K562 (cell line): Measurements from ENCODE around the gene FBXW9. TPM values are rescaled to one million over a fixed set of nuclear protein-coding genes. Genes with fewer than 3 reads are reported as not detected.

Experiments
- ADNP ChIP-seq: fragments of 200-800 bp; sonication (Bioruptor generic); IDR thresholded peaks from 2 replicates; pipeline ENCODE4 v1.6.1; 2016; ENCODE audit warnings: missing genetic modification characterization, missing compliant biosample characterization
- AFF4 ChIP-seq: sonication (generic); formaldehyde crosslinking; IDR thresholded peaks from 2 replicates; pipeline ENCODE4 v1.8.0; 2023; ENCODE audit warnings: mild to moderate bottlenecking, missing genetic modification reagents
- CCAR2 ChIP-seq: fragments of 200-400 bp; formaldehyde crosslinking; IDR thresholded peaks from 2 replicates; pipeline ENCODE4 v1.6.1; 2017; ENCODE audit warnings: mild to moderate bottlenecking, low read depth, low read length
- CSDE1 ChIP-seq, 2 experiments: fragments of 450-650 bp; IDR thresholded peaks; 2 replicates each; pipeline ENCODE4 v1.6.1; 2016; ENCODE audit warnings: mild to moderate bottlenecking in 1 of 2
- NFIC ChIP-seq: fragments of 450-650 bp; IDR thresholded peaks from 2 replicates; pipeline ENCODE4 v1.6.1; 2017; ENCODE audit warnings: mild to moderate bottlenecking, inconsistent platforms
- PCBP1 ChIP-seq: fragments of 200-400 bp; formaldehyde crosslinking; IDR thresholded peaks from 2 replicates; pipeline ENCODE4 v1.6.1; 2018; ENCODE audit warnings: mild to moderate bottlenecking, low read depth, low read length; ENCODE audit not compliant: poor library complexity, severe bottlenecking
- SLC30A9 ChIP-seq: fragments of 250-450 bp; sonication (Bioruptor Pico); IDR thresholded peaks from 2 replicates; pipeline ENCODE4 v1.8.0; 2022; ENCODE audit warnings: mild to moderate bottlenecking, moderate library complexity
- YBX1 ChIP-seq: fragments of 450-650 bp; IDR thresholded peaks from 2 replicates; pipeline ENCODE4 v1.7.1; 2016; ENCODE audit warnings: mild to moderate bottlenecking
- ZFP36 ChIP-seq: fragments of 150-350 bp; IDR thresholded peaks from 2 replicates; pipeline ENCODE4 v1.6.1; 2018; ENCODE audit warnings: low read length, low read depth; ENCODE audit not compliant: partially characterized antibody
- ZNF165 ChIP-seq: fragments of 250-450 bp; sonication (Bioruptor Pico); IDR thresholded peaks from 2 replicates; pipeline ENCODE4 v1.4.0; 2020; ENCODE audit warnings: borderline replicate concordance
- ZNF518B ChIP-seq: fragments of 250-450 bp; sonication (Bioruptor Pico); IDR thresholded peaks from 2 replicates; pipeline ENCODE4 v1.5.0; 2021; ENCODE audit warnings: mild to moderate bottlenecking, moderate library complexity
- polyA plus RNA-seq, 8 experiments: library from polyadenylated mRNA; depleted of rRNA in 4 of 8; stranded (reverse) in 5 of 8; unstranded in 3 of 8; fragments of >200 nt; fragmentation: Nextera tagmentation in 2 of 8; fragmentation: Illumina TruSeq in 1 of 8; extraction: Ambion mirVana in 2 of 8; extraction: Trizol in 1 of 8; gene quantifications; 2 replicates each; pipeline versions ENCODE4 v1.2.1 to v1.2.3, GENCODE V29; 2011 to 2014; ENCODE audit warnings: inconsistent platforms in 1 of 8, missing spikeins in 1 of 8
- total RNA-seq, 7 experiments: library from RNA; depleted of rRNA in 6 of 7; stranded (reverse); fragments of >200 nt in 6 of 7; fragmentation: Illumina TruSeq in 2 of 7; extraction: Trizol in 2 of 7; gene quantifications; 2 replicates each; pipeline versions ENCODE4 v1.2.1 to v1.2.3, GENCODE V29; 2011 to 2021; ENCODE audit warnings: low replicate concordance in 1 of 7
- TF ChIP-seq, protein P1 (sequence below): fragments of 250-450 bp; sonication (Bioruptor Pico); IDR thresholded peaks from 2 replicates; pipeline ENCODE4 v1.5.0; 2021; ENCODE audit warnings: mild to moderate bottlenecking, borderline replicate concordance

FBXW9 gene
- total and polyA plus RNA-seq, 9 of the 15 experiments (the other 6 are each of a cell fraction or from before 2014, with no cell fraction given), result 0.23 to 21.7 (median 6.2) TPM

GRCh38 chr19:12696366-12697335 is at the start of gene FBXW9 (continued):
- no peak for TF ChIP-seq ZNF518B (CRISPR knock-in tag)
- no peak for TF ChIP-seq ZFP36
- no peak for TF ChIP-seq SLC30A9
- no peak for TF ChIP-seq NFIC
- peak in 1 of 2 experiments; percentile 75; a peak in 2 of 4 replicates for TF ChIP-seq CSDE1 (IDR thresholded peaks at IDR 0.05)
- no peak for TF ChIP-seq CCAR2
- TF ChIP-seq, protein P1, sequence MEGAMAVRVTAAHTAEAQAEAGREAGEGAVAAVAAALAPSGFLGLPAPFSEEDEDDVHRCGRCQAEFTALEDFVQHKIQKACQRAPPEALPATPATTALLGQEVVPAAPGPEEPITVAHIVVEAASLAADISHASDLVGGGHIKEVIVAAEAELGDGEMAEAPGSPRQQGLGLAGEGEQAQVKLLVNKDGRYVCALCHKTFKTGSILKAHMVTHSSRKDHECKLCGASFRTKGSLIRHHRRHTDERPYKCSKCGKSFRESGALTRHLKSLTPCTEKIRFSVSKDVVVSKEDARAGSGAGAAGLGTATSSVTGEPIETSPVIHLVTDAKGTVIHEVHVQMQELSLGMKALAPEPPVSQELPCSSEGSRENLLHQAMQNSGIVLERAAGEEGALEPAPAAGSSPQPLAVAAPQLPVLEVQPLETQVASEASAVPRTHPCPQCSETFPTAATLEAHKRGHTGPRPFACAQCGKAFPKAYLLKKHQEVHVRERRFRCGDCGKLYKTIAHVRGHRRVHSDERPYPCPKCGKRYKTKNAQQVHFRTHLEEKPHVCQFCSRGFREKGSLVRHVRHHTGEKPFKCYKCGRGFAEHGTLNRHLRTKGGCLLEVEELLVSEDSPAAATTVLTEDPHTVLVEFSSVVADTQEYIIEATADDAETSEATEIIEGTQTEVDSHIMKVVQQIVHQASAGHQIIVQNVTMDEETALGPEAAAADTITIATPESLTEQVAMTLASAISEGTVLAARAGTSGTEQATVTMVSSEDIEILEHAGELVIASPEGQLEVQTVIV, result no peak
- TF ChIP-seq AFF4, result no peak
- TF ChIP-seq PCBP1, result no peak
- peak; percentile 52; the same call in 1 of the 2 replicates for TF ChIP-seq ADNP
- TF ChIP-seq YBX1, result no peak
- no peak for TF ChIP-seq ZNF165 (CRISPR knock-in tag)
